GM12801 (cell line): Measurements from ENCODE around the gene RNH1.

Source experiments
- TF ChIP-seq, protein P1 (sequence below): IDR thresholded peaks from one replicate; pipeline ENCODE4 v1.5.1; 2011; ENCODE audit warnings: control low read depth; ENCODE audit not compliant: insufficient read length; ENCODE audit errors: extremely low read depth

The RNH1 gene

DNA sequence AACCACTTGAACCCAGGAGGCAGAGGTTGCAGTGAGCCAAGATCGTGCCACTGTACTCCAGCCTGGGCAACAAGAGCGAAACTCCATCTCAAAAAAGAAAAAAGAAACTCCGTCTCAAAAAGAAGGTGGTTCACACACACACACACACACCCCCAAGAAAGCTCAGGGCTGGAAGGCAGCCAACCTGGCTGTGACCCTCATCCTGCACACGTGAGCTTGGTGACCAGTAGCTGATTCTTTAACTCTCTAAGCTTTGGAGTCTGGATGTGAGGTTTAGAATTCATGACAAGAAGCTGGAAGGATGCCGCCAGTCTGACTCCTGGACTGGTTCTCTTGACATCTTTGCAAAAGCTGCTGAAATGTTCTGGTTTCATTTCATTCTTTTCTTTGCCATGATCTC is 1.9 kb upstream of the RNH1 start:
- TF ChIP-seq, protein P1, sequence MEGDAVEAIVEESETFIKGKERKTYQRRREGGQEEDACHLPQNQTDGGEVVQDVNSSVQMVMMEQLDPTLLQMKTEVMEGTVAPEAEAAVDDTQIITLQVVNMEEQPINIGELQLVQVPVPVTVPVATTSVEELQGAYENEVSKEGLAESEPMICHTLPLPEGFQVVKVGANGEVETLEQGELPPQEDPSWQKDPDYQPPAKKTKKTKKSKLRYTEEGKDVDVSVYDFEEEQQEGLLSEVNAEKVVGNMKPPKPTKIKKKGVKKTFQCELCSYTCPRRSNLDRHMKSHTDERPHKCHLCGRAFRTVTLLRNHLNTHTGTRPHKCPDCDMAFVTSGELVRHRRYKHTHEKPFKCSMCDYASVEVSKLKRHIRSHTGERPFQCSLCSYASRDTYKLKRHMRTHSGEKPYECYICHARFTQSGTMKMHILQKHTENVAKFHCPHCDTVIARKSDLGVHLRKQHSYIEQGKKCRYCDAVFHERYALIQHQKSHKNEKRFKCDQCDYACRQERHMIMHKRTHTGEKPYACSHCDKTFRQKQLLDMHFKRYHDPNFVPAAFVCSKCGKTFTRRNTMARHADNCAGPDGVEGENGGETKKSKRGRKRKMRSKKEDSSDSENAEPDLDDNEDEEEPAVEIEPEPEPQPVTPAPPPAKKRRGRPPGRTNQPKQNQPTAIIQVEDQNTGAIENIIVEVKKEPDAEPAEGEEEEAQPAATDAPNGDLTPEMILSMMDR, result no peak

DNA sequence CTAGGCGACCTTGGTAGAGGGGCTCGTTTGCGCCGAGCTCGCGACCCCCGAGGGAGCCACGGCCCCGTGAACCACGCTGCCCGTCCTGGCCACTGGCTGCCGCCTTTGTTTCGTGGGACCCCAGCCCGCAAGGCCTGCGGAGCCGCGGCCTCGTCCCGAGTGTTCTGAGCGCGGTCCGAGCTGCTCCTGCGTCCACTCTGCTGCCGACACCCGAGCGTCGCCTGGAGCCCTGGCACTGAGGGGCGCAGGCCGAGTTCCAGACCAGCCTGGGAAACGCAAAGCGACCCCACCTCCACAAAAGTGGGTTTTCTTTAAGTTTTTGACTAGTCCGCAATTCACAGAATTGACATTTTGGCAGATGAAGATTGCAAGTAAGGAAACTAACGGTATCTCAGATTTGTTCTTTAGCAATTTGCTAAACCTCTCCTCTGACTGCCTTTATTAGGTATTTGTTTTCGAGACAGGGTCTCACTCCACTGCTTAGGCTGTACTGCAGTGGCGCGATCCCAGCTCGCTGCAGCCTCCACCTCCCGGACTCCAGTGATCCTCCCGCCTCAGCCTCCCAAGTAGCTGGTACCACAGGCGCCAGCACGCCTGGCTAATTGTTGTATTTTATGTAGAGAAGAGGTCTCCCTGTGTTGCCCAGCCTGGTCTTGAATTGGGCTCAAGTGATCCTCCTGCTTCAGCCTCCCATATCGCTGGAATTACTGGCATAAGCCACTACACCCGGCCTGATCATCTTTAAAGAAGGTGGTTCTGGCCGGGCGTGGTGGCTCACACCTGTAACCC is 879 bp upstream of the RNH1 start:
- TF ChIP-seq, protein P1, result no peak

DNA sequence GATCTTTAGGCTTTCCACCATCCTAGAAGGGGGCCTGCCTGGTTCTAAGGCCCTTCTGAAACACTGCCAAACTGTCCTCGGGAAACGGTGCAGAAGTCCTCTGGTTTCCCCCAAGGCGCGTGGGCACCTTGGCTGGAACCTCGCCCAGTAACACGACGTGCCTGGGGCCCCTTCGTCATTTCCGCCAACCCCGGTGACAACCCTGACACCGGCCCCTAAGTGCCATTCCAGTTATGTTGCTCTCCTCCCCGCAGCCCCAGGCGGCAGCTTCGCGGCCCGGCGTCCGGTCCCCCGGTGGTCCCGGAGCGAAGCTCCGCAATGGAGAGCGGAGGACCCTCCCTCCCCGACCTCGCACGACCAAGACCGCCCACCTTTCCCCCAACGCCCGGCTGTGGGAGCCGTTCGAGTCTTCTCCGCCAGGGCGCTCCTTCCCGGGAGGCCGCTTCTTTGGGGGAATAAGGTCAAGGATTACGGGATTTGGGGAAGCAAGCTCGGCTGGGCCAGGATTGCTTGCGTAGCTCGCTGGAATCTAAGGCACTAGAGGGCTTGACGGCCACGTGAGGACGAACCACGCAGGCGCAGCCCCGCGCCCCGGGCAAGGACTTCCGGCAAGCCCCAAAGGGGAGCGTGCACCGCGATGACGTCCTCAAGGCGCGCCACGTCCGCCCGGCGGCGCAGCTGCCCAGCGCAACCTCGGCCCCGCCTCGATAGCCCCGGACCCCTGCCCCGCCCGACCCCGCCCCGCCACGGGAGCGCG is 626 bp downstream of the RNH1 start:
- TF ChIP-seq, protein P1, result no peak

DNA sequence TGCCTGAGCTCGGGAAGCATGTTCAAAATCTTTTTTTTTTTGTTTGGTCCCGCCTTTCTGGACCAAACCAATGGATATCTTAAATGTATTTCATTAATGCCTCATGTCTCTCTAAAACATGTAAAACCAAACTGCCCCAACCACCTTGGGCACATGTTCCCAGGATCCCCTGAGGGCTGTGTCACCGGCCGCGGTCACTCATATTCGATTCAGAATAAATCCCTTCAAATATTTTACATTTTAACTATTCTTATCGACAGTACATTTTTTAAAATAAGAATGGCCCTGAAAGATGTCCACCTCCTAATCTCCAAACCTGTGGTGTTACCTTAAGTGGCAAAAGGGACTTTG is 2.1 kb downstream of the RNH1 start:
- TF ChIP-seq, protein P1, result no peak

DNA sequence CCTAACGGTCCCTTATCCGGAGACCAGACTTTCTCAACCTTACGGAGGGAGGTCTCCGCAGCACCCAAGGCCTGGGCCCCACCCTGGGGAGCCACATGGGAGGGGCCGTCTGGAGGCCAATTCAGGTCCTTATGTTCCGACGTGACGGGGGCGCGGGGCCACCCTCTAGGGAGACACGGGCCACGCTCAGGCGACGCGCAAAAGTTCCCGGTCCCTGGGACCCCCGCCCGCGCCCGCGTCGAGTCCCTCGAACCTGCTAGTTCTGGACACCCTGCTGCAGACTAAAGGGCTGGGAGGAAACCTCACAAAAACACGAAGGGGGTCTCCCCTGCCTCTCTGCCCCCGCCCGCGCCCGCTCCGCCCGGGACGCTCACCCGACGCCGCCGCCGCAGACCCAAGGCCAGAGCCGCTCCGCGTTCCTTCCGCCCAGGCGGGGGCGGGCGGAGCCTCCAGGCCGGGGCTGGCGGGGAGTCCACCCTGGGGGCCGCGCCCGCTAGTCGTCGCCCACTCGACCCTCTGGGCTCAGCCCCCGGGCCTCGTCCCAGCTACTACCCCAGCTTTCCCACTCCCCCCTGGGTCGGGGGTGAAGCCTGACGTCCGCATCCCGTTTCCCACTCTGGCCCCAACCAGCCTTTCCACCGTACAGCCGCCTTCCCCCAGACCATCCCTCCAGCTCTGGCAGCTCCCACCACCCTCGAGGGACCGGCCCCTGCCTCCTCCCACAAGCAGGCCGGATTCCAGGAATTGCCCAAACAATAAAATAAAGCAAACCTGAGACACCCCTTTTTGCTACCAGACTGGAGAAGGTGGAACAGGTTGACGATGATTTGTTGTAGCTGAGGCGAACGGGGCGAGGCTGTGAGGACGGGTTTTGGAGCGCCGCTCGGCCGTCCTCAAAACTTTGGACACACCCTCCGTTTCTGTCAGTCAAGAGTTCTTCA is 2.7 kb downstream of the RNH1 start:
- TF ChIP-seq, protein P1, result no peak

DNA sequence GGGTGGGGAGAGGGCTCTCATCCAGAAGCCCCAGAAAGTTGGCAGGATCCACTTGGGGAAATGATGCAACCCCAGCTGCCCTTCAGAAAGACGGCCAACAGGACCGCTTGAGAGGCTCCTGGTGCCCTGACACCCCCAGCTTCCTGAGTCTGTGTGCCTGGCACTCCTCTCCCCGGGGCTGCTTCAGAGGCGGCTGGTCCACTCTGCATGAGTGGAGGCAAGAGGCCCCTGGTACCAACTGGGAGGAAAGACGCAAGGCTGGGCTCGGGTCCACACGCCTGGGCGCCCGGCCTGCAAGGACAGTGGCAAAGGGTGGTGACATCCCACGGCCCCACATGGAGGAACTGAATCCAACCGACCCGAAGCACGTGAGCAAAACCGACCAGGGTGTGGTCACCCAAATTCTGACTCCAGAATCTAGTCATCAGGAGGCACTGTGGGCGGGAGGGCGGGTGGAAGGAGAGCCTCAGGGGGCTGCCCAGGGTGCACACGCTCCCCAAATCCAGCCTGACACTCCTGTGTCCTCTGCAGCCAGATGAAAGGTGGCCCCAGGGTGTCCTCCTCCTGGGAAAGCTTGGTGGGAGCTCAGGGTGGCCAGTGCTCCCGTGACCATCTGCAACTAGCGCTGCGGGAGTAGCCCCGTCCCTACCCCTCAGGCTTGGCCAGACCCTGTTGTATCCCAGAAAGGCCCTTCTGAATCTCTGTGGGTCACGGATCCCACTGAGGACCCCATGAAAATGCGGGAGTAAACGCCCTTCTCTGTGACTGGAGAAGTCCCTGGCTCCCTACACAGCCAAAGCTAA is 3.7 kb downstream of the RNH1 start:
- TF ChIP-seq, protein P1, result no peak
